Activated naive CD8-positive, alpha-beta T cell treated with anti-CD3 and anti-CD28 coated beads, Interleukin-2, amount 10 ng/mL, durations not matched to agents 7 days and 5 days (primary cell): ENCODE measurements around the gene PRUNE2. TPM values are rescaled to one million over a fixed set of nuclear protein-coding genes. Genes with fewer than 3 reads are reported as not detected.
"Not testable (repeated sequence)": the region's sequence is repeated elsewhere in the genome, so short reads cannot be mapped to it uniquely, and the experiment has no call there.

Source experiments
- ATAC-seq: fragments of 150-1000 bp; cut with Tn5 transposase; one replicate; pipeline ENCODE4 v1.10.0; 2021; ENCODE audit warnings: low read depth, moderate library complexity
- POLR2A ChIA-PET: fragments of 350-600 bp; sonication (Branson Sonifier 250); formaldehyde crosslinking; loops from one replicate; lab custom pipeline; 2021; ENCODE audit warnings: antibody characterized with exemption; lab: Charles Lee
- DNase-seq: peaks from one replicate; pipeline ENCODE4 v3.0.0; 2021
- H3K27ac Mint-ChIP-seq: one replicate; pipeline ENCODE4 v1.8.0; 2022; ENCODE audit warnings: mild to moderate bottlenecking, mixed read lengths
- H3K27me3 Mint-ChIP-seq: one replicate; pipeline ENCODE4 v1.8.0; 2022; ENCODE audit warnings: mild to moderate bottlenecking, moderate library complexity, mixed read lengths
- H3K36me3 Mint-ChIP-seq: one replicate; pipeline ENCODE4 v1.8.0; 2021; ENCODE audit warnings: mild to moderate bottlenecking, mixed read lengths
- H3K4me1 Mint-ChIP-seq: one replicate; pipeline ENCODE4 v1.8.0; 2021; ENCODE audit warnings: mixed read lengths
- H3K4me3 Mint-ChIP-seq: one replicate; pipeline ENCODE4 v1.8.0; 2022; ENCODE audit warnings: mild to moderate bottlenecking, moderate library complexity, mixed read lengths
- H3K9me3 Mint-ChIP-seq: one replicate; pipeline ENCODE4 v1.8.0; 2021; ENCODE audit warnings: mixed read lengths
- total RNA-seq, 2 experiments: library from RNA; stranded (reverse); gene quantifications; one replicate each; pipeline ENCODE4 v1.2.3, GENCODE V29; 2021

PRUNE2 gene, protein sequence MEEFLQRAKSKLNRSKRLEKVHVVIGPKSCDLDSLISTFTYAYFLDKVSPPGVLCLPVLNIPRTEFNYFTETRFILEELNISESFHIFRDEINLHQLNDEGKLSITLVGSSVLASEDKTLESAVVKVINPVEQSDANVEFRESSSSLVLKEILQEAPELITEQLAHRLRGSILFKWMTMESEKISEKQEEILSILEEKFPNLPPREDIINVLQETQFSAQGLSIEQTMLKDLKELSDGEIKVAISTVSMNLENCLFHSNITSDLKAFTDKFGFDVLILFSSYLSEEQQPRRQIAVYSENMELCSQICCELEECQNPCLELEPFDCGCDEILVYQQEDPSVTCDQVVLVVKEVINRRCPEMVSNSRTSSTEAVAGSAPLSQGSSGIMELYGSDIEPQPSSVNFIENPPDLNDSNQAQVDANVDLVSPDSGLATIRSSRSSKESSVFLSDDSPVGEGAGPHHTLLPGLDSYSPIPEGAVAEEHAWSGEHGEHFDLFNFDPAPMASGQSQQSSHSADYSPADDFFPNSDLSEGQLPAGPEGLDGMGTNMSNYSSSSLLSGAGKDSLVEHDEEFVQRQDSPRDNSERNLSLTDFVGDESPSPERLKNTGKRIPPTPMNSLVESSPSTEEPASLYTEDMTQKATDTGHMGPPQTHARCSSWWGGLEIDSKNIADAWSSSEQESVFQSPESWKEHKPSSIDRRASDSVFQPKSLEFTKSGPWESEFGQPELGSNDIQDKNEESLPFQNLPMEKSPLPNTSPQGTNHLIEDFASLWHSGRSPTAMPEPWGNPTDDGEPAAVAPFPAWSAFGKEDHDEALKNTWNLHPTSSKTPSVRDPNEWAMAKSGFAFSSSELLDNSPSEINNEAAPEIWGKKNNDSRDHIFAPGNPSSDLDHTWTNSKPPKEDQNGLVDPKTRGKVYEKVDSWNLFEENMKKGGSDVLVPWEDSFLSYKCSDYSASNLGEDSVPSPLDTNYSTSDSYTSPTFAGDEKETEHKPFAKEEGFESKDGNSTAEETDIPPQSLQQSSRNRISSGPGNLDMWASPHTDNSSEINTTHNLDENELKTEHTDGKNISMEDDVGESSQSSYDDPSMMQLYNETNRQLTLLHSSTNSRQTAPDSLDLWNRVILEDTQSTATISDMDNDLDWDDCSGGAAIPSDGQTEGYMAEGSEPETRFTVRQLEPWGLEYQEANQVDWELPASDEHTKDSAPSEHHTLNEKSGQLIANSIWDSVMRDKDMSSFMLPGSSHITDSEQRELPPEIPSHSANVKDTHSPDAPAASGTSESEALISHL (N-terminal part only)
- total RNA-seq: under 1 TPM in 1 of 2 experiments, not detected in 1; 0.57 TPM

DNA sequence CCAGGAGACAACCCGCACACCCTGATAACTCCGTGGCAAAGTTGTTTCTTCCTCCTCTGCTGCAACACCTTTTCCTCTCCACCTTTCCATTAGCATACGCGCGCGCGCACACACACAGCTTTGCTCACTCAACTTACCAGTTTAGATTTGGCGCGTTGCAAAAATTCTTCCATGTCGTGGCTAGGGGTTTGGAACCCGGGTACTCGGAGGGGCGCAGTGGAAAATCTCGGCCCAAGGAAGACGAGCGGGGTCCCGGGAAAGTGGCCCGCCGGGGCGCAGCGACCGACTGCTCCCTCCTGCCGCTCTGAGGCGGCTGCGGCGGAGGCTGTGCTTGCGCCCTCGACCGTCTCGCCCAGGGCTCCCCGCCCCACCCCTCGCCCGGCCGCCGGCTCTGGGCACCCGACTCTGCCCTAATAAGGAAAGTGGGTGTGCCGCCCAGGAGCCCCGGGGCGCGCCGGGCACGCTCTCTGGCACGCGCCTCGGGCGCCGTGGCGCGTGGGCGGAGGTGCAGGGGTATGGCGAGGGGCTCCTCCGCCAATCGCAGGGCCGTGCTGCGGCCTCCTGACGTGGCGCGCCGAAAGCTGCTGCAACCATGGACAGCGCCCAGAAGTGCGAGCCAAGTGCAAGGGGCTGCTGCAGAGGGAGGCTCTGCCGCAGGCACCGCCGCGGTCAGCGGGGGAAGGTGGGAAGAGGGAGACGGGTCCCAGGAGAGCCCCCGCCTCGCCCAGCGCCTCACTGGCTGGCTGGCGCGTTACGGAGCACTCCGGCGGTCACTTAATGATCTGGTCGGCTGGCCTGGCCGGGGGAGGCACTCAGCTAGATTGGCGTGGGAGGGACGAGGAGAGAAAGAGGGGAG lies at the start of gene PRUNE2:
Gene PRUNE2 (minus strand): TSS at position 324 of the 856 bp plus-strand sequence. CDS start 151 bp downstream, at position 173.
- POLR2A ChIA-PET: no interaction called here
- Mint-ChIP-seq H3K36me3 (no peaks in the 10 kb centered on the region), H3K27me3 (peaks cover 53% of the 10 kb centered on the region), H3K27ac (no peak within 1 kb of the TSS), H3K4me3 (no peak within 1 kb of the TSS), H3K4me1 (no peaks in the 10 kb centered on the region), H3K9me3 (no peaks in the 10 kb centered on the region)
- peak; percentile 45 for DNase-seq
- ATAC-seq: peak; percentile 66

DNA sequence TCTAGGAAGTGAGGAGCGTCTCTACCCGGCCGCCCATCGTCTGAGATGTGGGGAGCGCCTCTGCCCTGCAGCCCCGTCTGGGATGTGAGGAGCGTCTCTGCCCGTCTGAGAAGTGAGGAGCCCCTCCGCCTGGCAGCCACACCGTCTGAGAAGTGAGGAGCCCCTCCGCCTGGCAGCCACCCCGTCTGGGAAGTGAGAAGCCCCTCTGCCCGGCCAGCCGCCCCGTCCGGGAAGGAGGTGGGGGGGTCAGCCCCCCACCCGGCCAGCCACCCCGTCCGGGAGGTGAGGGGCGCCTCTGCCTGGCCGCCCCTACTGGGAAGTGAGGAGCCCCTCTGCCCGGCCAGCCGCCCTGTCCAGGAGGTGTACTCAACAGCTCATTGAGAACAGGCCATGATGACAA lies 49.5 kb upstream of the PRUNE2 start:
- POLR2A ChIA-PET, H3K27ac Mint-ChIP-seq, H3K27me3 Mint-ChIP-seq, H3K9me3 Mint-ChIP-seq, H3K4me3 Mint-ChIP-seq, H3K4me1 Mint-ChIP-seq, H3K36me3 Mint-ChIP-seq, ATAC-seq, DNase-seq: not testable (repeated sequence)

DNA sequence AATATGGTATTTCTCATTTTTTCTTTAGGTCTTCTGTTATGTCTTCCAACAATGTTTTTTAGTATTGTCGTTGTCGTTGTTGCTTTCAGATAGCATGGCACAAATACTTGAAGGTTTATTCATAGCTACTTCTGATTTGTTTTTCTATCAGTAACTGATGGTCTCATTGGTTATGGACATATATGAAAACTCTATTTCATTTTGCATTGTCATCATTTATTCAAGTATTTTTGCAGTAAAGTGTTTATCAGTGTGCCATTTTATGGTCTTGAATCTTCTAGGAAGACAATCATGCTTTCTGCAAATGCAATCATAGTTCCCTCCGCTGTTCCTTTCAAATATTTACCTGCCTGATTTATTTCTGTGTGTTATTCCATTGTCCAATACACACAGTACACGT lies 44.0 kb upstream of the PRUNE2 start:
- Mint-ChIP-seq H3K4me1 (no peaks in the 10 kb centered on the region), H3K36me3 (no peaks in the 10 kb centered on the region), H3K4me3 (no peak overlapping the region), H3K9me3 (peaks cover 3% of the 10 kb centered on the region), H3K27ac (no peak overlapping the region), H3K27me3 (peaks cover 5% of the 10 kb centered on the region)
- DNase-seq (no peak), ATAC-seq (no peak)
- POLR2A ChIA-PET: no interaction called here

DNA sequence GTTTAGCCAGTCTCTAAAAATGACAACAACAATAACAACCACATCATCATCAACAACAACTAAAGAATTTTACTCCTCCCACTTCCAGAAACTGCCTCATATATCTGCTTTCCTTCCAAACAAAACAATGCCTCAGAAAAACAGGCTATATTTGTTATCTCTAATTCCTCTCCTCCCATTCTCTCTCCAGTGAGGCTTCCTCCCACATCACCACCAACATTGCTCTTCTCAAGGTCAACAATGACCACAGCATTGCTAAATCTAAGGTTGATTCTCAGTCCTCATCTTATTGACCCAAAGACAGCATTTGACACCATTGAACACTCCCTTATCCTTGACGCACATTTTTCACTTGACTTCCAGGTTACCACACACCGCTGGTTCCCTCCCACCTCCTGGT lies 38.1 kb upstream of the PRUNE2 start:
- ATAC-seq (no peak), DNase-seq (no peak)
- Mint-ChIP-seq H3K9me3 (no peaks in the 10 kb centered on the region), H3K4me3 (no peak overlapping the region), H3K36me3 (no peaks in the 10 kb centered on the region), H3K27me3 (peaks cover 5% of the 10 kb centered on the region), H3K4me1 (no peaks in the 10 kb centered on the region), H3K27ac (no peak overlapping the region)
- POLR2A ChIA-PET: no interaction called here

DNA sequence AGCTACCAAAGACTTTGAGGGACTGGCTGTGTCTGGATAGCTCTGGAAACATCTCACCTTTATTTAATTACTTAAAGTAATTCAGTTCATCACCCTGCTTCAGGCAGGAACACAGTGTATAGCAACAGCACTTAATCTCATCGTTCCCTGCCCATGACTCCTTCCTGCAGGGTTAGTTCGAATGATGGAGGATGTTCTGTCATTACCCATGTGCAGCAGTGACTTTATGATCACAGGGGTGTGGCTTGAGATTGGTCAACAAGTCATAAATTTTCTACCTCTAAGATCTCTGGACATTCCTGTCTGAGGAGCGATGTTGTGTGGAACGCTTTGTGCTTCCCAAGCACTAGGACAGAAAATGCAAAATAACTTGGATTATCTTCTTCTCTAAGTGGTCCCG lies 37.1 kb upstream of the PRUNE2 start:
- no peaks in the 10 kb centered on the region for H3K9me3 Mint-ChIP-seq
- H3K27ac Mint-ChIP-seq: no peak overlapping the region
- DNase-seq (no peak), ATAC-seq (no peak)
- H3K4me3 Mint-ChIP-seq: no peak overlapping the region
- POLR2A ChIA-PET: no interaction called here
- H3K4me1 Mint-ChIP-seq: no peaks in the 10 kb centered on the region
- peaks cover 2% of the 10 kb centered on the region for H3K27me3 Mint-ChIP-seq
- no peaks in the 10 kb centered on the region for H3K36me3 Mint-ChIP-seq

DNA sequence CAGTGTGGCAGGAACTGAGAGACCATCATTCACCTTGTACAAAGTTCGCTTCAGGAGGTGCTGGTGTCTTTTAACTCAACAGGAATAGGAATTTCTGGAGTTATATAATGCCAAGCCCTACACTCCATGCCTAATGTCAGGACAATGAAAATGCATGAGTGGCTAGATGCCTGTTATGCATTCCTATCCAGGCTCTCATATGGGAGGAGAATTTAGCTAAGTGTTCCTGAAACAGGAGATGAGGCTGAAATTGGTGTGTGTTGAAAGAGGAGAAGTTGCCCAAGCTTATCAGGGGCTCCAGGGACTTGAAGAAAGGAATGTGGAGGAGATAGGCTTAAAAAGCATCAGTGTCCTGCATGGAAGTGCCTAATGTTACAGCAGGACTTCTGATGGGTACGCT lies 26.8 kb upstream of the PRUNE2 start:
- peaks cover 2% of the 10 kb centered on the region for H3K27me3 Mint-ChIP-seq

DNA sequence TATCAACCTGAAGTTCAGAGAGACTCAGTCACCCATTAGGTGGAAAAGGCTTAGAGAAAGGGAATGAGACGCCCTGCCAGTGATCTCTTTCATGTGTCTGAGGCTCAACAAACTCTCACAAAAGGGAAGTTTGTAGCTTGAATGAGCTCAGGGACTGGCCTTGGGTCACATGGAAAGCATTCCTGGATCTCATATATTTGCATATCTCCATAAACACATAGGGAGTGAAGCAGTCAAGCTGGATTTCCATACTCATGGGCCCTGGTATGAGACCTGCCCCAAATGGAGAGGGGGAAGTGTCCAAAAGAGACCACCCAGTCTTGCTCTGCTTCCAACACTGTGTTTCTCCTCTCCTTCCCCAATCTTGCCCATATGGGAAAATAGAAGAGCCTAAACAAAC lies 26.4 kb upstream of the PRUNE2 start:
- POLR2A ChIA-PET: no interaction called here
- Mint-ChIP-seq H3K36me3 (no peaks in the 10 kb centered on the region), H3K4me1 (no peaks in the 10 kb centered on the region), H3K27ac (no peak overlapping the region), H3K27me3 (peaks cover 2% of the 10 kb centered on the region), H3K9me3 (no peaks in the 10 kb centered on the region), H3K4me3 (no peak overlapping the region)
- DNase-seq (no peak), ATAC-seq (no peak)

More for the DNA sequence above, 26.8 kb upstream of the PRUNE2 start:
- no peak overlapping the region for H3K4me3 Mint-ChIP-seq
- DNase-seq (no peak), ATAC-seq (no peak)
- H3K9me3 Mint-ChIP-seq: no peaks in the 10 kb centered on the region
- H3K4me1 Mint-ChIP-seq: no peaks in the 10 kb centered on the region
- no peak overlapping the region for H3K27ac Mint-ChIP-seq
- no peaks in the 10 kb centered on the region for H3K36me3 Mint-ChIP-seq
- POLR2A ChIA-PET: no interaction called here

DNA sequence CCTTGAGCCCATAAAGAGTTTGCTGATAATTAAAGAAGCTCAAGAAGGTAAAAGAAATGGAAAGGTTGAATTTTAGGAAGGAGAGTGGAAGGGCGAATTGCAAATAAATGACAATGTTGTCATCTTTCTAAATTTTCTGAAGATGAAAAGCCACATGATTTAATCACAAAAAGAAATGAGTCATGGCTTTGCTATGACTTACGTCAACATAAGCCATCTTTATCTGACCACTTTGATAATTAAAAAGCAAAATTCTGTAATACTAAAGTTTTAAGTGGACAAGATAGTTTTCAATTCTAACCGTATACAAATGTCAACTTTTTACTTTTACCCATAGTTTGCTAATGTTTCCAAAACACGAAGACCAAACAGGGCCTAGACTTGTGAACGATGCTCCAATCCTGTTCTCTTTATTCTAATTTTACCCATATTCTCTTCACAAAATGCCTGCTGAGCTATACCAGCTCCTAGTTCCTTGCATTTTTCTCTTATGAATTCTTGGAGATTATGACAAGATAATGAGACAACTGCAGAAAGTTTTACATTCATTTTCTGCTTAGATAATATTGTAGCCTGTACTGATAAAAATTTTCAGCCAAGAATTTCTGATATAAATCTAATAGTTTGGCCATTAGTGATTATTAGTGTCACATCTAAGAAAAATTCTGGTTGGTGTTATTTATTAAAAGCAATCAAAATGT lies 21.8 kb upstream of the PRUNE2 start:
- POLR2A ChIA-PET: no interaction called here
- Mint-ChIP-seq H3K9me3 (no peaks in the 10 kb centered on the region), H3K27me3 (peaks cover 2% of the 10 kb centered on the region), H3K27ac (no peak overlapping the region), H3K4me3 (no peak overlapping the region), H3K4me1 (no peaks in the 10 kb centered on the region), H3K36me3 (no peaks in the 10 kb centered on the region)
- DNase-seq (no peak), ATAC-seq (no peak)

DNA sequence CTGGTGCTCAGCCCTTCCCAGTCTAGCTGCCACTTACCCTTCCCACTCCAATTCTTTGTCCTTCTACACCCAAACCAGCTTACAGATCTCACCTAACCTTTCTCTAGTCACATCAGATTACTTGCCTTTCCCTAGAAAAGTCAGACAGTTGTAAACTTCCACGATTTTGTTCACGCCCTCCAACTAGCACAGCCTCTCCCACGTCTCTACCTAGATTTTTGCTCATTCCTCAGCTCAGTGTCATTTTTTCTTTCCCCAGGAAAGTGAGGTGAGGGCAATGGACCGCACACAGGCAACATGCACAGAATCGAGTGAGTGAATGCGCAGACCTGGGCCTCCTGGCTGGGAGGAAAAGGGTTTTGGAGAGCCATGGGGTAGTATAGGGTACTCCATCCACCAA lies 20.9 kb upstream of the PRUNE2 start:
- no peak for DNase-seq
- Mint-ChIP-seq H3K27me3 (no peaks in the 10 kb centered on the region), H3K9me3 (no peaks in the 10 kb centered on the region), H3K36me3 (no peaks in the 10 kb centered on the region), H3K4me3 (no peak overlapping the region), H3K4me1 (no peaks in the 10 kb centered on the region), H3K27ac (no peak overlapping the region)
- ATAC-seq: no peak
- POLR2A ChIA-PET: no interaction called here

DNA sequence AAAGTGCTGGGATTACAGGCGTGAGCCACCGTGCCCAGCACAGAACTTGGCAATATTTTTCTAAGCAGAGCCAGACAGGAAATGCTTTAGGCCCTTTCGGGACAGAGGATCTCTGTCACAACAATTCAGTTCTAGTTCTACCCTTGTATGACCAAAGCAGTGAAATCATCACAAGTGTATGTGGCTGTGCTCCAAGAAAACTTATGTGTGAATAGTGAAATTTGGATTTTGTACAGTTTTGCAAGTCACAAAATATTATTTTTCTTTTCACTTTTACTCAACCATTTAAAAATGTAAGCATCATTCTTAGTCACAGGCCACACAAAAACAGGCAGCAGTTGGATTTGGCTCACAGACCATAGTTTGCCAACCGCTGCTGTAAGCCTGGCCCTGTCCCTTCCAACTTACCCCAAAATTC lies 20.4 kb upstream of the PRUNE2 start:
- Mint-ChIP-seq H3K36me3 (no peaks in the 10 kb centered on the region), H3K27ac (no peak overlapping the region), H3K9me3 (no peaks in the 10 kb centered on the region), H3K27me3 (no peaks in the 10 kb centered on the region), H3K4me3 (no peak overlapping the region), H3K4me1 (no peaks in the 10 kb centered on the region)
- no peak for DNase-seq
- no peak for ATAC-seq
- POLR2A ChIA-PET: no interaction called here

DNA sequence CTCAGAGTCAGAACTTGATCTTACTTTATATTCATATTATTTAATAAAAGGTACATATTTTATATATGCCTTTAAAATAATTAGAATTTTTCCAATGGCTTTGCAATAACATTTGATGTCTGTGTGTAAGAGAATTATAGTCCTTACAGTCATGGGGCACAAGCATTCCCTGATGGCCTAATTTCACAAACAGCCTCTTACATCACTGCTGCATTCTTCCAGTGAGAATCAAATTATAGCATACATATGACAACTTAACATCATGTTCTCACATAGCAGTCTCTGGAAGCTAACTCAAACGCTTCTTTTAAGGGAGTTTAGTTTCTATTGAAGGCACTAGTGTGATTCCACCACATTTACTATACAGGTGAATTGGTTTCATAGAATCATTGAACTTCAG lies 15.3 kb upstream of the PRUNE2 start:
- H3K27me3 Mint-ChIP-seq: peaks cover 4% of the 10 kb centered on the region
- H3K36me3 Mint-ChIP-seq: no peaks in the 10 kb centered on the region
- no peak overlapping the region for H3K27ac Mint-ChIP-seq
- H3K4me3 Mint-ChIP-seq: no peak overlapping the region
- DNase-seq (no peak), ATAC-seq (no peak)
- no peaks in the 10 kb centered on the region for H3K4me1 Mint-ChIP-seq
- POLR2A ChIA-PET: no interaction called here
- H3K9me3 Mint-ChIP-seq: no peaks in the 10 kb centered on the region

DNA sequence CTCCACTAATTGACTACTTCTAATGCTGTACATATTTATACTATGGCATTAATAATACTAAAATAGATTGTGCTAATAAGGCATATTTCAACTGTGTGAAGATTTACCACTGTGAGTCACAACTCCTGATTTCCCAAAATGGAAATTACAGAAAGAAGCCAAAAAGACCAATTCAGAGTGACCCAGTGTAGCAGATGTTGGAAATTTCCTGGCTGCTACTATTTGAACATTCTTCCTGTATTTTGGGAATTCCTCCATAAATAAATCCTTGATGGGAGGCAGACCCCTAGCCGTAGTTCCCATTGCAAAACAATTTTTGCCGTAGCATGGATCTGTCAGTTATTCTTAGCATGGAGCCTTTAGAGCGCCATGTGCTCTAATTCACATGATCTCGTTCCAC lies 11.4 kb upstream of the PRUNE2 start:
- no peak overlapping the region for H3K27ac Mint-ChIP-seq
- DNase-seq: no peak
- H3K4me1 Mint-ChIP-seq: peaks cover 4% of the 10 kb centered on the region
- H3K9me3 Mint-ChIP-seq: no peaks in the 10 kb centered on the region
- no peak for ATAC-seq
- POLR2A ChIA-PET: no interaction called here
- no peaks in the 10 kb centered on the region for H3K36me3 Mint-ChIP-seq
- no peak overlapping the region for H3K4me3 Mint-ChIP-seq
- H3K27me3 Mint-ChIP-seq: peaks cover 13% of the 10 kb centered on the region
